Endodermal cell (in vitro differentiated cells): Measurements from ENCODE around the gene ORAI1. TPM values are rescaled to one million over a fixed set of nuclear protein-coding genes. Genes with fewer than 3 reads are reported as not detected.

Experiments used
- DNase-seq: peaks from one replicate; pipeline ENCODE4 v3.0.0-alpha.2; 2017
- H3K27ac ChIP-seq: 2 replicates; pipeline ENCODE4 v1.5.1; 2013; ENCODE audit warnings: mild to moderate bottlenecking, low read depth, low read length, moderate library complexity
- H3K27me3 ChIP-seq: 2 replicates; pipeline ENCODE4 v1.6.1; 2013; ENCODE audit warnings: mild to moderate bottlenecking, low read length, moderate library complexity; ENCODE audit not compliant: insufficient read depth, control insufficient read depth, poor library complexity, severe bottlenecking
- H3K36me3 ChIP-seq: 2 replicates; pipeline ENCODE4 v1.7.0; 2013; ENCODE audit warnings: mild to moderate bottlenecking, low read length, moderate library complexity; ENCODE audit not compliant: control insufficient read depth, insufficient read depth
- H3K4me1 ChIP-seq: one replicate; pipeline ENCODE4 v1.7.0; 2013; ENCODE audit warnings: low read length; ENCODE audit not compliant: control insufficient read depth, insufficient read depth
- H3K4me3 ChIP-seq: 2 replicates; pipeline ENCODE4 v1.5.1; 2013; ENCODE audit warnings: mild to moderate bottlenecking, low read length, moderate library complexity
- H3K9ac ChIP-seq: 2 replicates; pipeline ENCODE4 v1.6.1; 2013; ENCODE audit warnings: mild to moderate bottlenecking, low read length, moderate library complexity; ENCODE audit not compliant: poor library complexity, severe bottlenecking; ENCODE audit errors: extremely low read depth
- H3K9me3 ChIP-seq: 2 replicates; pipeline ENCODE4 v1.6.1; 2013; ENCODE audit warnings: mild to moderate bottlenecking, low read length, moderate library complexity; ENCODE audit not compliant: control insufficient read depth
- H3K27ac Mint-ChIP-seq: 2 replicates; pipeline ENCODE4 v1.8.0; 2020; ENCODE audit warnings: mixed read lengths
- H3K27me3 Mint-ChIP-seq: 2 replicates; pipeline ENCODE4 v1.8.0; 2021; ENCODE audit warnings: mild to moderate bottlenecking, mixed read lengths; ENCODE audit not compliant: insufficient read depth
- H3K36me3 Mint-ChIP-seq: 2 replicates; pipeline ENCODE4 v1.8.0; 2020; ENCODE audit warnings: low read depth, mixed read lengths
- H3K4me1 Mint-ChIP-seq: 2 replicates; pipeline ENCODE4 v1.8.0; 2020; ENCODE audit warnings: mixed read lengths
- H3K4me3 Mint-ChIP-seq: 2 replicates; pipeline ENCODE4 v1.8.0; 2020; ENCODE audit warnings: mild to moderate bottlenecking, moderate library complexity, mixed read lengths
- H3K9me3 Mint-ChIP-seq: 2 replicates; pipeline ENCODE4 v1.8.0; 2020; ENCODE audit warnings: mild to moderate bottlenecking, mixed read lengths
- WGBS, 2 experiments: methylation state at CpG; one replicate each; pipeline versions ENCODE4 v1.1.5 to v1.1.7; 2013; ENCODE audit warnings: missing lambda C conversion rate in 2 of 2, mixed read lengths in 1 of 2; ENCODE audit not compliant: insufficient coverage in 1 of 2, insufficient read length in 1 of 2; 5-methylcytosine and 5-hydroxymethylcytosine counted together
- total RNA-seq, 2 donors: library from RNA; stranded (reverse); fragmentation: NEBNext Ultra II Directional in 1 of 2; extraction: Animal tissue kit (Norgen Biotek cat#: 25700) in 1 of 2; gene quantifications; 2 replicates in 1 of 2; 3 replicates in 1 of 2; pipeline ENCODE4 v1.2.1, GENCODE V29; 2021
- TF ChIP-seq, protein P1 (sequence below): fragments of 200-600 bp; sonication (generic); conservative IDR thresholded peaks from 2 replicates; pipeline ENCODE4 v1.5.0; 2021; ENCODE audit warnings: antibody characterized with exemption, mild to moderate bottlenecking

ORAI1 gene
- total RNA-seq, 2 donors from 2014 or later: 35.3 to 39.2 TPM

GRCh38 chr12:121634836-121635235 lies 8.5 kb downstream of the ORAI1 start:
- WGBS, 2 experiments: 94% methylated on average over 13 of the region's 13 CpGs; no CpG with 5 or more reads in 1 of the 2 experiments
- TF ChIP-seq, protein P1, sequence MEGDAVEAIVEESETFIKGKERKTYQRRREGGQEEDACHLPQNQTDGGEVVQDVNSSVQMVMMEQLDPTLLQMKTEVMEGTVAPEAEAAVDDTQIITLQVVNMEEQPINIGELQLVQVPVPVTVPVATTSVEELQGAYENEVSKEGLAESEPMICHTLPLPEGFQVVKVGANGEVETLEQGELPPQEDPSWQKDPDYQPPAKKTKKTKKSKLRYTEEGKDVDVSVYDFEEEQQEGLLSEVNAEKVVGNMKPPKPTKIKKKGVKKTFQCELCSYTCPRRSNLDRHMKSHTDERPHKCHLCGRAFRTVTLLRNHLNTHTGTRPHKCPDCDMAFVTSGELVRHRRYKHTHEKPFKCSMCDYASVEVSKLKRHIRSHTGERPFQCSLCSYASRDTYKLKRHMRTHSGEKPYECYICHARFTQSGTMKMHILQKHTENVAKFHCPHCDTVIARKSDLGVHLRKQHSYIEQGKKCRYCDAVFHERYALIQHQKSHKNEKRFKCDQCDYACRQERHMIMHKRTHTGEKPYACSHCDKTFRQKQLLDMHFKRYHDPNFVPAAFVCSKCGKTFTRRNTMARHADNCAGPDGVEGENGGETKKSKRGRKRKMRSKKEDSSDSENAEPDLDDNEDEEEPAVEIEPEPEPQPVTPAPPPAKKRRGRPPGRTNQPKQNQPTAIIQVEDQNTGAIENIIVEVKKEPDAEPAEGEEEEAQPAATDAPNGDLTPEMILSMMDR: no peak
- Histone ChIP-seq H3K9me3 (no peaks in the 10 kb centered on the region), H3K9ac (no peak overlapping the region), H3K4me3 (no peak overlapping the region), H3K27me3 (no peaks in the 10 kb centered on the region), H3K4me1 (peaks cover 14% of the 10 kb centered on the region), H3K27ac (no peak overlapping the region), H3K36me3 (peaks cover 25% of the 10 kb centered on the region)
- Mint-ChIP-seq H3K4me3 (no peak overlapping the region), H3K27me3 (no peaks in the 10 kb centered on the region), H3K9me3 (no peaks in the 10 kb centered on the region), H3K4me1 (peaks cover 30% of the 10 kb centered on the region), H3K36me3 (peaks cover 38% of the 10 kb centered on the region), H3K27ac (peak overlapping the region; percentile 64)
- DNase-seq: peak; percentile 53

DNA sequence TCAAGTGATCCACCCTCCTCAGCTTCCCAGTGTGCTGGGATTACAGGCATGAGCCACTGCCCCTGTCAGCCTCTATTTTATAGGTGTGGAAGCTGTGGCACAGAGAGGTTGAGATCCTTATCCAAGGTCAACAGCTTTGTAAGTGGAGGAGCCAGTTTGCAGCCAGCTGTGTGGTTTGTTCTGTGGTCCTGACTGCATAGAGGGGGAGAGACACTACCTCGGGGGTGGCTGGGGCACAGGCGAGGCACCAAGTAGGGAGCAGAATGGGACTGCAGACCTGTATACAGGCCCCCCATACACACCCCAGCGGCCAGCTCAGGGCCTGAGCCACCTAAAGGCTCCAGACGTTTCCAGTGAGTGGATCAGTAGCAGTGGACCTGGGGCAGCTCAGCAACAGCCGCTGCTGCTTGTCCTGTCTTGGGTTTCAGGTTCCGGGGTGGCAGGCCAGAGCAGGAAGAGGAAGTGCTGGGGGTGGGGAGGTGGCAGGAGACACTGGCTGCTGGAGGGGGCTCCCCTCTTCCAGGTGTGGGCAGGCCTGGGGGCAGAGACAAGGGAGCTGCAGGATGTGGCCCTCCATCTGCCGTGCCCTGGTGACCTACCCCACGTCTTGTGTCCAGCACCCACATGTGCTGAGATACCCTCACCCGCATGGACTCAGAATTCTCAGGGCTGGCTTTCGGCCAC lies 11.0 kb downstream of the ORAI1 start:
- DNase-seq: peak; percentile 60
- Histone ChIP-seq H3K27me3 (no peaks in the 10 kb centered on the region), H3K9ac (no peak overlapping the region), H3K27ac (no peak overlapping the region), H3K36me3 (peaks cover 39% of the 10 kb centered on the region), H3K4me1 (peaks cover 8% of the 10 kb centered on the region), H3K9me3 (no peaks in the 10 kb centered on the region), H3K4me3 (no peak overlapping the region)
- H3K4me3 Mint-ChIP-seq: no peak overlapping the region
- no peaks in the 10 kb centered on the region for H3K9me3 Mint-ChIP-seq
- H3K36me3 Mint-ChIP-seq: peaks cover 43% of the 10 kb centered on the region
- 92 to 98% methylated on average over 4 to 10 of the region's 10 CpGs for WGBS, 2 experiments
- peak overlapping the region; percentile 55 for H3K27ac Mint-ChIP-seq
- TF ChIP-seq, protein P1: no peak
- no peaks in the 10 kb centered on the region for H3K27me3 Mint-ChIP-seq
- peaks cover 13% of the 10 kb centered on the region for H3K4me1 Mint-ChIP-seq

- DNase-seq: no peak
- peak overlapping the region; percentile 55 for H3K27ac Mint-ChIP-seq
Measured at GRCh38 chr12:121638298-121639202, 12.2 kb downstream of the ORAI1 start.

More at GRCh38 chr12:121638298-121639202, 12.2 kb downstream of the ORAI1 start:
- no peaks in the 10 kb centered on the region for H3K27me3 Mint-ChIP-seq
- Histone ChIP-seq H3K9me3 (no peaks in the 10 kb centered on the region), H3K4me1 (no peaks in the 10 kb centered on the region), H3K9ac (no peak overlapping the region), H3K4me3 (no peak overlapping the region), H3K36me3 (peaks cover 39% of the 10 kb centered on the region), H3K27ac (no peak overlapping the region), H3K27me3 (no peaks in the 10 kb centered on the region)
- no peak overlapping the region for H3K4me3 Mint-ChIP-seq
- H3K36me3 Mint-ChIP-seq: peaks cover 43% of the 10 kb centered on the region
- H3K4me1 Mint-ChIP-seq: peaks cover 3% of the 10 kb centered on the region
- TF ChIP-seq, protein P1: no peak
- 90 to 92% methylated on average over 9 to 14 of the region's 14 CpGs for WGBS, 2 experiments
- H3K9me3 Mint-ChIP-seq: no peaks in the 10 kb centered on the region
